ENCODE measurements around the gene SEPHS1. TPM values are rescaled to one million over a fixed set of nuclear protein-coding genes. Genes with fewer than 3 reads are reported as not detected.

SEPHS1 gene
- polyA plus RNA-seq, 1 experiment, result 76.9 TPM

DNA sequence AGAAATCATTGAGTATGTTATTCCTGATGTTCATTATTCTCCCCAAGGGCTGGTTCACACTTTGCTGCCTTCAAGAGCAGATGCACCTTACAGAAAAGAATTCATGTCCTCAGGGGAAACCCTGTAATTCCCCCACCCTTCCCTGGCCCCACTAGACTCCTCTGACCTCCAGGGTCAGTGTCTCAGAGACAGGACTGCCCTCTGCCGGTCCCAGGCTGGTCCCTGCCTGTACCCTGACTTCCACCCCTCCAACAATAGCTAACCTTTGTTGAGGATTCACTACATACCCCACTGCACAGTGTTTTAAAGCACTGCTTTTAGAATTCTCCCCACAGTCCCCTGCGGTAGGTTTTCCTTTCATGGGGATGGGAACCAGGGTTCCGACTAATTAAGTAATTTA lies 4.4 kb upstream of the SEPHS1 start:
- no peak for TF ChIP-seq CTCF (IDR thresholded peaks at IDR 0.05; ENCODE audit: low read depth, low read length)
- Histone ChIP-seq H3K9me3 (ENCODE audit: control insufficient read depth, insufficient read depth, low read length) (no peaks in the 10 kb centered on the region), H3K4me3 (ENCODE audit: low read depth, low read length) (no peak overlapping the region), H3K27ac (ENCODE audit: low read depth, low read length) (no peak overlapping the region), H3K27me3 (ENCODE audit: control insufficient read depth, insufficient read depth, low read length) (peaks cover 20% of the 10 kb centered on the region)
- no peak for DNase-seq (ENCODE audit: low read depth, low spot score)
- ChIA-PET POLR2A (no interaction called here), CTCF (no interaction called here)

DNA sequence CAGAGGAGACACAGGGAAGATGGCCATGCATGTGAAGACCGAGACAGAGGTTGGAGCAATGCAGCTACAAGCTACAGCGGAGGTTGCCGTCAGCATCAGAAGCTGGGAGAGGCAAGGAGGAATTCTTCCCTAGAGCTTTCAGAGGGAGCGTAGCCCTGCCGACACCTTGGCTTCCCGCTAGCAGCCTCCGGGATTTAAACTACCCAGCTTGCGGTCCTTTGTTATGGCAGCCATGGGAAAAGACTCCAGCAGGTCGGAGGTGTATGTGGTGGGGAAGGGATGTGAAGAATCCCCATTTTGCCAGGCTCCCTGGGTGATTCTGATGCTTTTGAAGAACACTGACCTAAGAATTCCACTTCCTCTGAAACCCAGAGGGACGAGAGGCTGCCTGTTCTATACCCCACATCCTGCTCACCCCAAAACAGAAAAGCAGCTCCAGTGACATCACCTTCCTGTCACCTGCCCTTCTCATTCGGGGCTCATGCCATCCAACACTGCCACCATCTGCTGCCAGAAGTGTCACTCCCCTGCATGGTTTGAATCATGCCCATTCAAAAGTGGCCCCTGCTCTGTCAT lies 3.3 kb upstream of the SEPHS1 start:
- Histone ChIP-seq H3K27me3 (ENCODE audit: control insufficient read depth, insufficient read depth, low read length) (peaks cover 18% of the 10 kb centered on the region), H3K4me3 (ENCODE audit: low read depth, low read length) (no peak overlapping the region), H3K9me3 (ENCODE audit: control insufficient read depth, insufficient read depth, low read length) (no peaks in the 10 kb centered on the region), H3K27ac (ENCODE audit: low read depth, low read length) (no peak overlapping the region)
- TF ChIP-seq CTCF (IDR thresholded peaks at IDR 0.05; ENCODE audit: low read depth, low read length), result no peak
- ChIA-PET CTCF (interaction anchor here (3.8 kb wide), 1 partner anchor 89 kb away, joined by 19 read pairs; no protein-coding TSS in a partner anchor), POLR2A (no interaction called here)
- DNase-seq (ENCODE audit: low read depth, low spot score), result no peak

DNA sequence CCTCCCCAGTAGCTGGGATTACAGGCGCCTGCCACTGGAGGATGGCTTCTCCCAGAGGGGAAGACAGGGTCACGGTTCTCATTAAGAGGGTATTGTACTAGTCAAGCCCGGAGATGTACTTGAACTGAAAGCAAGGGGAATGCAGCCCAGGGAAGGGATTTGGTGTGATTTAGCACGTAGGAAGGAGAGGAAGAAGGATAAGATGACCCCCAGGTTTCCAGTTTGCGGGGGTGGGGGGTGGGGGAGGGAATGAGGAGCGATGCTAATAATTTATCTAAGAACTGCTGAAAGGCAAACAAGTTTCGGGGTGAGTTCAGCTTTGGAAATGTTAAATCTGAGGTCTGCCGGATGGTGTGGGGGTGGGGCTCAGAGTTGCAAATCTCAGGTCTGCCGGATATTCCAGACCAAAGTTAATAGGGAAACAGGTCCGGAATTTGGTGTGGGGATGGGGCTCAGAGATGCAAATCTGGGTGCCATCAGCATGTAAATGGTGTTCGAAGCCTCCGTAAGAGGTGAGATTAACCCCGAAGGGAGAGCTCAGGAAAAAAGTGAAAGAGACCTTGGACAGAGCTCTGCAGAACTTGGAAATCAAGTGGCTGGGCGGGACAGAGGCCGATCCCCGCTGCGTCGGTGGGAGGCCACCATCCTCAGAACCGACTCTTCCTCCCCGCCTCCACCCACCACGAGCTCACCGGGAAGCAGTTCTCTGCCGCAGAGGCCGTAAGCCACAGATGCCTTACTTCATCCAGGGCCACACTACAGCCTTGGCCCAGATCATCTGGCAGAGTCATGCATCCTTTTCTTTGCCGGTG lies 1.6 kb upstream of the SEPHS1 start:
- no peaks in the 10 kb centered on the region for H3K9me3 ChIP-seq (ENCODE audit: control insufficient read depth, insufficient read depth, low read length)
- peak overlapping the region; percentile 72 for H3K4me3 ChIP-seq (ENCODE audit: low read depth, low read length)
- DNase-seq (ENCODE audit: low read depth, low spot score), result no peak
- TF ChIP-seq CTCF (IDR thresholded peaks at IDR 0.05; ENCODE audit: low read depth, low read length), result no peak
- CTCF ChIA-PET, result interaction anchor here (1.0 to 3.8 kb wide), 3 partner anchors 18 to 90 kb away, joined by 3 to 19 read pairs (median 4); no protein-coding TSS in a partner anchor
- peaks cover 15% of the 10 kb centered on the region for H3K27me3 ChIP-seq (ENCODE audit: control insufficient read depth, insufficient read depth, low read length)
- POLR2A ChIA-PET, result interaction anchor here (0.7 kb wide), 1 partner anchor 21 kb away, joined by 3 read pairs; no protein-coding TSS in a partner anchor
- peak overlapping the region; percentile 21 for H3K27ac ChIP-seq (ENCODE audit: low read depth, low read length)

DNA sequence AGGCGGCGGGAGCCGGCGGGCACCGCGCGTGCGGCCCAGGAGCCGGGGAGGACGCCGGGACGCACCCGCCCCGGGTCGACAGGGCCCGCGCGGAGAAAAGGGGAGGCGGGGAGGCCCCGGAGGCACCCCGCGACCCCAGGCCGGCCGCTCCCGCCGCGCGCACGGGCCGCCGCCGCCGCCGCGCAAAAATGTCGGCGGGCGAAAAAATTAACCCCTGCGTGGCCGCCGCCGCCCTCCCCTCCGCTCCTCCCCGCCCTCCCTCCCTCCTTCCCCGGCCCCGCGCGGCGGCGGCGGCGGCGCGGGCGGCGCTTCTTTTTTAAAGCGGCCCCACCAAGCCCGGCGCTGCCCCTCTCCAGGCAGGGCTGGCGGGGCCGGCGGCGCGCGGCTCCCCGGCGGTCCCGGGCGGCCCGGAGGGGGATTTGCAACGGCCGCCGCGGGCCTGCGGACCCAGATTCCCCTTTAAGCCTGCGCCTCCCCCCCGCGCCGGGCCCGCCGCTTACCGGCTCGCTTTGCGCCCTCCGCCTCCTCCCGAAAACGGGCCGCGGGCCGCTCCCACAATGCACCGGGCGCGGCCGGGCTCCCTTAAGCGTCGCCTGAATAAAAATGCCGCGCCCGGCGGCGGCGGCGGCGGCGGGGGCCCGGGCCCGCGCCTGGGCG lies 465 bp downstream of the SEPHS1 start:
- no peak for TF ChIP-seq CTCF (IDR thresholded peaks at IDR 0.05; ENCODE audit: low read depth, low read length)
- ChIA-PET CTCF (no interaction called here), POLR2A (no interaction called here)

More for the DNA sequence above, 465 bp downstream of the SEPHS1 start:
- Histone ChIP-seq H3K9me3 (ENCODE audit: control insufficient read depth, insufficient read depth, low read length) (no peaks in the 10 kb centered on the region), H3K4me3 (ENCODE audit: low read depth, low read length) (peak overlapping the region; percentile 75), H3K27ac (ENCODE audit: low read depth, low read length) (no peak overlapping the region), H3K27me3 (ENCODE audit: control insufficient read depth, insufficient read depth, low read length) (peaks cover 14% of the 10 kb centered on the region)
- no peak for DNase-seq (ENCODE audit: low read depth, low spot score)

Measured in AG04450 (cell line).